ENCODE data around the gene SIGLEC6. TPM values are rescaled to one million over a fixed set of nuclear protein-coding genes. Genes with fewer than 3 reads are reported as not detected.

SIGLEC6 gene
- total RNA-seq, 6 donors from 2014 or later, result 7.2 to 7.9 (median 7.8) TPM; not detected in 3

GRCh38 chr19:51572410-51572809 lies 40.9 kb upstream of the SIGLEC6 start:
- ATAC-seq (ENCODE audit: low FRiP score in 2 of 2) (no peak), DNase-seq (no peak)
- H3K36me3 ChIP-seq, result peaks cover 0 to 32% (median 6%) of the 10 kb centered on the region in 4 donors
- TF ChIP-seq POLR2AphosphoS5 (IDR thresholded peaks at IDR 0.05) (no peak), EP300 (IDR thresholded peaks at IDR 0.05) (no peak), POLR2A (IDR thresholded peaks at IDR 0.05) (no peak), CTCF (IDR thresholded peaks at IDR 0.05) (no peak)
- no peaks in the 10 kb centered on the region for H3K27me3 ChIP-seq
- peaks cover 11 to 18% (median 16%) of the 10 kb centered on the region in 4 donors for H3K4me1 ChIP-seq
- H3K4me3 ChIP-seq, result peak overlapping the region in 3 of 4 donors; percentile 74 to 84 (median 79)
- no peaks in the 10 kb centered on the region for H3K9me3 ChIP-seq
- H3K27ac ChIP-seq, result no peak overlapping the region
- WGBS, 2 donors, result 42 to 54% methylated on average over 3 of the region's 3 CpGs

- Histone ChIP-seq H3K36me3 (peaks cover 0 to 29% (median 6%) of the 10 kb centered on the region in 4 donors), H3K27me3 (no peaks in the 10 kb centered on the region), H3K4me3 (peak overlapping the region; percentile 64 to 84 (median 76)), H3K27ac (peak overlapping the region; percentile 67 to 81 (median 79)), H3K4me1 (peaks cover 11 to 18% (median 16%) of the 10 kb centered on the region in 4 donors), H3K9me3 (no peaks in the 10 kb centered on the region)
- DNase-seq (no peak), ATAC-seq (ENCODE audit: low FRiP score in 2 of 2) (no peak)
- no peak for TF ChIP-seq EP300 (IDR thresholded peaks at IDR 0.05)
- 3 to 4% methylated on average over 8 of the region's 8 CpGs for WGBS, 2 donors
These were observed 40.1 kb upstream of the SIGLEC6 start for GRCh38 chr19:51571599-51571998.

- Histone ChIP-seq H3K4me1 (peaks cover 11 to 18% (median 16%) of the 10 kb centered on the region in 4 donors), H3K4me3 (peak within 1 kb of the TSS; percentile 64 to 84 (median 76)), H3K36me3 (peaks cover 0 to 26% (median 6%) of the 10 kb centered on the region in 4 donors), H3K27me3 (no peaks in the 10 kb centered on the region), H3K9me3 (no peaks in the 10 kb centered on the region), H3K27ac (peak within 1 kb of the TSS; percentile 67 to 81 (median 79))
- peak; percentile 59 to 63 for TF ChIP-seq POLR2AphosphoS5 (IDR thresholded peaks at IDR 0.05)
- TF ChIP-seq CTCF (IDR thresholded peaks at IDR 0.05), result no peak
- peak in 1 of 4 donors; percentile 26 for TF ChIP-seq POLR2A (IDR thresholded peaks at IDR 0.05)
- ATAC-seq (ENCODE audit: low FRiP score in 2 of 2), result peak; percentile 97 to 98
- DNase-seq, result peak in 1 of 2 donors; percentile 94
- 0% methylated on average over 23 to 30 of the region's 30 CpGs for WGBS, 2 donors
These were observed 39.6 kb upstream of the SIGLEC6 start, which contains the start of gene ZNF175 for GRCh38 chr19:51570962-51571575. ZNF175 (plus strand) TSS chr19:51571283; CDS start chr19:51573330, 2,047 bp downstream.

- H3K4me3 ChIP-seq, result no peak overlapping the region
- H3K36me3 ChIP-seq, result peaks cover 0 to 4% (median 1%) of the 10 kb centered on the region in 4 donors
- DNase-seq (no peak), ATAC-seq (ENCODE audit: low FRiP score in 2 of 2) (no peak)
- TF ChIP-seq CTCF (IDR thresholded peaks at IDR 0.05) (no peak), POLR2AphosphoS5 (IDR thresholded peaks at IDR 0.05) (no peak), POLR2A (IDR thresholded peaks at IDR 0.05) (no peak), EP300 (IDR thresholded peaks at IDR 0.05) (no peak)
- WGBS, 2 donors, result 73 to 89% methylated on average over 1 of the region's 1 CpG
- no peaks in the 10 kb centered on the region for H3K9me3 ChIP-seq
- H3K4me1 ChIP-seq, result peaks cover 11 to 18% (median 16%) of the 10 kb centered on the region in 4 donors
- peaks cover 0 to 3% (median 0%) of the 10 kb centered on the region in 4 donors for H3K27me3 ChIP-seq
- H3K27ac ChIP-seq, result no peak overlapping the region
These were observed 37.0 kb upstream of the SIGLEC6 start for GRCh38 chr19:51568456-51568855.

- Histone ChIP-seq H3K4me1 (peaks cover 8 to 11% (median 10%) of the 10 kb centered on the region in 4 donors), H3K9me3 (no peaks in the 10 kb centered on the region), H3K27me3 (peaks cover 0 to 3% (median 0%) of the 10 kb centered on the region in 4 donors), H3K36me3 (no peaks in the 10 kb centered on the region), H3K4me3 (no peak overlapping the region), H3K27ac (no peak overlapping the region)
- DNase-seq, result no peak
- WGBS, 2 donors, result 82 to 87% methylated on average over 4 of the region's 4 CpGs
- TF ChIP-seq CTCF (IDR thresholded peaks at IDR 0.05) (no peak), POLR2A (IDR thresholded peaks at IDR 0.05) (no peak), POLR2AphosphoS5 (IDR thresholded peaks at IDR 0.05) (no peak), EP300 (IDR thresholded peaks at IDR 0.05) (no peak)
- no peak for ATAC-seq (ENCODE audit: low FRiP score in 2 of 2)
These were observed 36.1 kb upstream of the SIGLEC6 start for GRCh38 chr19:51567583-51567982.

All from upper lobe of left lung (tissue), 6 donors.